GM18951 (cell line): ENCODE results near the gene CPNE5.

Experiments
- POLR2A ChIP-seq: IDR thresholded peaks from 4 replicates; pipeline ENCODE4 v1.6.1; 2011; ENCODE audit warnings: mild to moderate bottlenecking; ENCODE audit not compliant: insufficient read length, insufficient read depth; ENCODE audit errors: extremely low read depth
- in situ Hi-C: fragments of 300-500 bp; cut with MboI; formaldehyde crosslinking; loops from one replicate; pipeline ENCODE4 v1.12.0; 2022; ENCODE audit warnings: low sequenced_read_pairs, mixed read lengths, inconsistent platforms; ENCODE audit not compliant: unreplicated experiment

Gene CPNE5

GRCh38 chr6:36695414-36695813 is 143.8 kb downstream of the CPNE5 start:
- in situ Hi-C loops = no loop called here

GRCh38 chr6:36694616-36695015 is 144.6 kb downstream of the CPNE5 start:
- no peak for TF ChIP-seq POLR2A
- in situ Hi-C loops = no loop called here

More at GRCh38 chr6:36695414-36695813, 143.8 kb downstream of the CPNE5 start:
- no peak for TF ChIP-seq POLR2A

- in situ Hi-C loops = no loop called here
Measured at GRCh38 chr6:36692861-36693702, 146.2 kb downstream of the CPNE5 start.

GRCh38 chr6:36692220-36692619 is 147.0 kb downstream of the CPNE5 start:
- no peak for TF ChIP-seq POLR2A
- in situ Hi-C loops = no loop called here

More at GRCh38 chr6:36692861-36693702, 146.2 kb downstream of the CPNE5 start:
- no peak for TF ChIP-seq POLR2A

GRCh38 chr6:36691612-36692011 is 147.6 kb downstream of the CPNE5 start:
- TF ChIP-seq POLR2A = no peak
- in situ Hi-C loops = no loop called here

- no peak for TF ChIP-seq POLR2A
Measured at GRCh38 chr6:36691011-36691410, 148.2 kb downstream of the CPNE5 start.

More at GRCh38 chr6:36691011-36691410, 148.2 kb downstream of the CPNE5 start:
- in situ Hi-C loops = no loop called here
